GM12892 (cell line): ENCODE measurements around the gene TTLL11.
"Not testable (repeated sequence)": the region's sequence is repeated elsewhere in the genome, so short reads cannot be mapped to it uniquely, and the experiment has no call there.

Source experiments
- DNase-seq: peaks from one replicate; pipeline ENCODE4 v3.0.0; 2011; ENCODE audit not compliant: insufficient read length
- FAIRE-seq: peaks from 2 replicates; lab custom pipeline; 2011; peaks lifted over from hg19 to GRCh38; lab: Jason Lieb, UNC
- POLR2A ChIP-seq: IDR thresholded peaks from 2 replicates; pipeline ENCODE4 v1.6.1; 2011; ENCODE audit warnings: low read depth, low read length, control low read depth
- POLR2AphosphoS5 ChIP-seq: IDR thresholded peaks from 2 replicates; pipeline ENCODE4 v1.6.1; 2011; ENCODE audit warnings: low read depth, low read length, control low read depth
- TAF1 ChIP-seq: IDR thresholded peaks from 2 replicates; pipeline ENCODE4 v1.6.1; 2011; ENCODE audit warnings: low read depth, mild to moderate bottlenecking, control low read depth, low read length, borderline replicate concordance

Gene TTLL11

GRCh38 chr9:121895818-121896544 lies 197.1 kb downstream of the TTLL11 start:
- no peak for FAIRE-seq
- no peak for TF ChIP-seq POLR2AphosphoS5
- TF ChIP-seq TAF1 = no peak
- no peak for TF ChIP-seq POLR2A
- no peak for DNase-seq

GRCh38 chr9:121895358-121895757 lies 197.8 kb downstream of the TTLL11 start:
- DNase-seq = no peak
- FAIRE-seq = peak; percentile 83
- TF ChIP-seq POLR2AphosphoS5 = no peak
- no peak for TF ChIP-seq TAF1
- TF ChIP-seq POLR2A = no peak

GRCh38 chr9:121894380-121894779 lies 198.7 kb downstream of the TTLL11 start:
- not testable (repeated sequence) for FAIRE-seq, DNase-seq

- TF ChIP-seq POLR2A = no peak
- DNase-seq (no peak), FAIRE-seq (no peak)
Observed at GRCh38 chr9:121893786-121894185, 199.3 kb downstream of the TTLL11 start.

GRCh38 chr9:121892706-121893105 lies 200.4 kb downstream of the TTLL11 start:
- no peak for TF ChIP-seq POLR2AphosphoS5
- no peak for TF ChIP-seq TAF1
- no peak for TF ChIP-seq POLR2A
- FAIRE-seq (no peak), DNase-seq (no peak)

- FAIRE-seq = no peak
Observed at GRCh38 chr9:121890746-121891145, 202.4 kb downstream of the TTLL11 start.

GRCh38 chr9:121889990-121890563 lies 203.0 kb downstream of the TTLL11 start:
- no peak for FAIRE-seq
- TF ChIP-seq TAF1 = no peak
- no peak for TF ChIP-seq POLR2A
- TF ChIP-seq POLR2AphosphoS5 = no peak
- no peak for DNase-seq

More at GRCh38 chr9:121890746-121891145, 202.4 kb downstream of the TTLL11 start:
- no peak for DNase-seq
- TF ChIP-seq TAF1 (no peak), POLR2A (no peak), POLR2AphosphoS5 (no peak)

- no peak for DNase-seq
- no peak for FAIRE-seq
- TF ChIP-seq POLR2A (no peak), POLR2AphosphoS5 (no peak), TAF1 (no peak)
Observed at GRCh38 chr9:121888438-121888775, 204.7 kb downstream of the TTLL11 start.

GRCh38 chr9:121887553-121888437 lies 205.3 kb downstream of the TTLL11 start:
- no peak for TF ChIP-seq POLR2A
- no peak for DNase-seq
- FAIRE-seq = no peak

GRCh38 chr9:121886759-121887485 lies 206.2 kb downstream of the TTLL11 start:
- DNase-seq = no peak
- no peak for TF ChIP-seq POLR2A
- TF ChIP-seq TAF1 = no peak
- TF ChIP-seq POLR2AphosphoS5 = no peak
- no peak for FAIRE-seq

- FAIRE-seq = no peak
- TF ChIP-seq TAF1 (no peak), POLR2A (no peak), POLR2AphosphoS5 (no peak)
- no peak for DNase-seq
Observed at GRCh38 chr9:121885345-121885901, 207.7 kb downstream of the TTLL11 start.
